IMR-90 (cell line): Measurements from ENCODE around the gene GPR158. TPM values are rescaled to one million over a fixed set of nuclear protein-coding genes. Genes with fewer than 3 reads are reported as not detected.

Source experiments
- ATAC-seq: fragments of 200-7000 bp; cut with Tn5 transposase; 2 replicates; pipeline ENCODE4 v1.9.1; 2020; ENCODE audit warnings: low read depth, mild to moderate bottlenecking, moderate library complexity
- BruUV-seq: library from RNA; stranded (reverse); fragments of 400-500 nt; replicated peaks from 2 replicates; lab custom pipeline; 2021; lab: Mats Ljungman, UMichigan
- CTCF ChIA-PET: fragments of 300-600 bp; formaldehyde crosslinking; extraction: SDS; loops from one replicate; lab custom pipeline; 2021; ENCODE audit warnings: antibody characterized with exemption; lab: Yijun Ruan, JAX
- POLR2A ChIA-PET: fragments of 300-600 bp; sonication (Branson Sonifier 250); formaldehyde crosslinking; loops from one replicate; lab custom pipeline; 2022; ENCODE audit warnings: antibody characterized with exemption; ENCODE audit not compliant: unreplicated experiment; lab: Charles Lee
- DNase-seq: peaks from one replicate; pipeline ENCODE4 v3.0.0; 2013
- H2AFZ ChIP-seq: replicated peaks from 2 replicates; pipeline ENCODE3; 2013; ENCODE audit warnings: low read length, mild to moderate bottlenecking; ENCODE audit not compliant: poor library complexity
- H2AK5ac ChIP-seq: 2 replicates; pipeline ENCODE4 v1.6.1; 2013; ENCODE audit warnings: low read depth, low read length, inconsistent platforms
- H2AK9ac ChIP-seq: replicated peaks from 2 replicates; pipeline ENCODE3; 2013; ENCODE audit warnings: mild to moderate bottlenecking, low read depth, low read length, moderate library complexity; ENCODE audit not compliant: poor library complexity
- H2BK120ac ChIP-seq: 2 replicates; pipeline ENCODE4 v1.6.1; 2013; ENCODE audit warnings: low read depth, low read length, inconsistent platforms
- H2BK15ac ChIP-seq: 3 replicates; pipeline ENCODE4 v1.6.1; 2013; ENCODE audit warnings: low read depth, low read length, inconsistent platforms
- H2BK20ac ChIP-seq: 2 replicates; pipeline ENCODE4 v1.6.1; 2013; ENCODE audit warnings: low read depth, mild to moderate bottlenecking, inconsistent platforms, low read length, moderate library complexity
- H2BK5ac ChIP-seq: 2 replicates; pipeline ENCODE4 v1.6.1; 2013; ENCODE audit warnings: mild to moderate bottlenecking, low read depth, low read length, inconsistent platforms; ENCODE audit not compliant: poor library complexity, severe bottlenecking
- H3K14ac ChIP-seq: replicated peaks from 2 replicates; pipeline ENCODE4 v1.6.1; 2013; ENCODE audit warnings: low read depth, low read length, inconsistent platforms
- H3K18ac ChIP-seq: 2 replicates; pipeline ENCODE4 v1.6.1; 2013; ENCODE audit warnings: low read depth, low read length, control low read depth
- H3K23ac ChIP-seq: 2 replicates; pipeline ENCODE4 v1.6.1; 2013; ENCODE audit warnings: low read depth, low read length, inconsistent platforms
- H3K27ac ChIP-seq: 2 replicates; pipeline ENCODE4 v1.5.1; 2013; ENCODE audit warnings: mild to moderate bottlenecking, control low read depth, low read length; ENCODE audit not compliant: insufficient read depth
- H3K27me3 ChIP-seq: 2 replicates; pipeline ENCODE4 v1.6.1; 2013; ENCODE audit warnings: low read length; ENCODE audit not compliant: control insufficient read depth, insufficient read depth
- H3K36me3 ChIP-seq: 2 replicates; pipeline ENCODE4 v1.6.1; 2013; ENCODE audit warnings: low read length, mixed read lengths; ENCODE audit not compliant: control insufficient read depth, insufficient read depth
- H3K4ac ChIP-seq: 2 replicates; pipeline ENCODE4 v1.6.1; 2013; ENCODE audit warnings: low read depth, low read length, inconsistent platforms
- H3K4me1 ChIP-seq: 2 replicates; pipeline ENCODE4 v1.6.1; 2013; ENCODE audit warnings: low read length, mixed read lengths; ENCODE audit not compliant: control insufficient read depth, insufficient read depth
- H3K4me2 ChIP-seq: 2 replicates; pipeline ENCODE4 v1.6.1; 2013; ENCODE audit warnings: low read depth, mild to moderate bottlenecking, control low read depth, low read length, moderate library complexity
- H3K4me3 ChIP-seq: 2 replicates; pipeline ENCODE4 v1.5.1; 2013; ENCODE audit warnings: low read depth, mild to moderate bottlenecking, control low read depth, low read length, moderate library complexity; ENCODE audit not compliant: insufficient read depth
- H3K56ac ChIP-seq: 2 replicates; pipeline ENCODE4 v1.6.1; 2013; ENCODE audit warnings: low read length, inconsistent platforms; ENCODE audit not compliant: insufficient read depth; ENCODE audit errors: extremely low read depth
- H3K79me1 ChIP-seq, 2 experiments: 2 replicates each; pipeline ENCODE4 v1.6.1; 2013; ENCODE audit warnings: low read length in 2 of 2, inconsistent platforms in 1 of 2, low read depth in 1 of 2
- H3K9ac ChIP-seq: 2 replicates; pipeline ENCODE4 v1.6.1; 2013; ENCODE audit warnings: low read depth, low read length, control low read depth
- H3K9me1 ChIP-seq: 2 replicates; pipeline ENCODE4 v1.6.1; 2013; ENCODE audit warnings: low read length, inconsistent platforms; ENCODE audit not compliant: insufficient read depth
- H3K9me3 ChIP-seq: 2 replicates; pipeline ENCODE4 v1.6.1; 2013; ENCODE audit warnings: low read length; ENCODE audit not compliant: control insufficient read depth, insufficient read depth
- H4K20me1 ChIP-seq: 2 replicates; pipeline ENCODE4 v1.6.1; 2013; ENCODE audit warnings: low read length, inconsistent platforms; ENCODE audit not compliant: insufficient read depth
- H4K5ac ChIP-seq: 2 replicates; pipeline ENCODE4 v1.6.1; 2013; ENCODE audit warnings: mild to moderate bottlenecking, low read depth, low read length, control low read depth
- H4K8ac ChIP-seq, 2 experiments: 2 replicates each; pipeline ENCODE4 v1.6.1; 2013; ENCODE audit warnings: low read depth in 2 of 2, low read length in 2 of 2, control low read depth in 1 of 2, inconsistent platforms in 1 of 2
- H4K91ac ChIP-seq: 2 replicates; pipeline ENCODE4 v1.6.1; 2013; ENCODE audit warnings: low read depth, low read length, inconsistent platforms; ENCODE audit not compliant: insufficient read depth
- BHLHE40 ChIP-seq: fragments of 150-350 bp; IDR thresholded peaks from 2 replicates; pipeline ENCODE4 v1.6.1; 2016; ENCODE audit warnings: mild to moderate bottlenecking, low read depth, low read length
- CEBPB ChIP-seq: IDR thresholded peaks from 2 replicates; pipeline ENCODE4 v1.6.1; 2012; ENCODE audit warnings: low read depth, low read length, improper control_type of control experiment
- CHD1 ChIP-seq: IDR thresholded peaks from 2 replicates; pipeline ENCODE4 v1.6.1; 2012; ENCODE audit warnings: low read depth, low read length, improper control_type of control experiment
- CTCF ChIP-seq: conservative IDR thresholded peaks from 2 replicates; pipeline ENCODE4 v1.5.1; 2012; ENCODE audit warnings: mild to moderate bottlenecking, low read depth, low read length, improper control_type of control experiment
- ELK1 ChIP-seq: fragments of 150-350 bp; IDR thresholded peaks from 2 replicates; pipeline ENCODE4 v1.6.1; 2016; ENCODE audit warnings: low read depth, mild to moderate bottlenecking, low read length, moderate library complexity, borderline replicate concordance
- FOS ChIP-seq: fragments of 150-350 bp; IDR thresholded peaks from 2 replicates; pipeline ENCODE4 v1.6.1; 2016; ENCODE audit warnings: low read depth, low read length
- MAFK ChIP-seq: IDR thresholded peaks from 2 replicates; pipeline ENCODE4 v1.6.1; 2012; ENCODE audit warnings: low read depth, low read length, improper control_type of control experiment
- MAZ ChIP-seq: IDR thresholded peaks from 2 replicates; pipeline ENCODE4 v1.6.1; 2012; ENCODE audit warnings: low read depth, mild to moderate bottlenecking, low read length, improper control_type of control experiment, moderate library complexity, borderline replicate concordance
- MXI1 ChIP-seq: IDR thresholded peaks from 2 replicates; pipeline ENCODE4 v1.6.1; 2012; ENCODE audit warnings: low read depth, mild to moderate bottlenecking, low read length, moderate library complexity, borderline replicate concordance
- NFE2L2 ChIP-seq: fragments of 150-350 bp; IDR thresholded peaks from 2 replicates; pipeline ENCODE4 v1.6.1; 2016; ENCODE audit warnings: low read depth, mild to moderate bottlenecking, low read length
- POLR2A ChIP-seq: IDR thresholded peaks from 2 replicates; pipeline ENCODE4 v1.6.1; 2012; ENCODE audit warnings: mild to moderate bottlenecking, low read depth, low read length
- RAD21 ChIP-seq: IDR thresholded peaks from 2 replicates; pipeline ENCODE4 v1.6.1; 2012; ENCODE audit warnings: low read length, improper control_type of control experiment
- RCOR1 ChIP-seq: IDR thresholded peaks from 2 replicates; pipeline ENCODE4 v1.6.1; 2012; ENCODE audit warnings: mild to moderate bottlenecking, low read length, improper control_type of control experiment; ENCODE audit not compliant: insufficient replicate concordance
- RFX5 ChIP-seq: IDR thresholded peaks from 2 replicates; pipeline ENCODE4 v1.8.0; 2012; ENCODE audit warnings: low read depth, mild to moderate bottlenecking, low read length, moderate library complexity
- SMC3 ChIP-seq: fragments of 150-350 bp; IDR thresholded peaks from 2 replicates; pipeline ENCODE4 v1.6.1; 2016; ENCODE audit warnings: low read depth, mild to moderate bottlenecking, antibody characterized with exemption, low read length, moderate library complexity
- USF2 ChIP-seq: fragments of 150-350 bp; IDR thresholded peaks from 2 replicates; pipeline ENCODE4 v1.6.1; 2017; ENCODE audit warnings: mild to moderate bottlenecking, antibody characterized with exemption, low read length, low read depth
- WGBS, 2 experiments: methylation state at CpG; one replicate each; pipeline versions ENCODE4 v1.1.5 to v1.1.7; 2013; ENCODE audit warnings: missing lambda C conversion rate in 2 of 2; ENCODE audit not compliant: insufficient read length in 1 of 2; ENCODE audit errors: extremely low coverage in 2 of 2; 5-methylcytosine and 5-hydroxymethylcytosine counted together
- dilution Hi-C: fragments of 300-500 bp; cut with HindIII; formaldehyde crosslinking; loops from one replicate; pipeline ENCODE4 v1.14.3; 2018; ENCODE audit warnings: low sequenced_read_pairs; ENCODE audit not compliant: unreplicated experiment
- in situ Hi-C: fragments of 300-500 bp; cut with MboI; formaldehyde crosslinking; loops from 3 replicates; pipeline ENCODE4 v1.14.3; 2019; ENCODE audit warnings: low sequenced_read_pairs, inconsistent platforms, mixed read lengths
- intact Hi-C: fragments of 100-400 bp; cut with micrococcal nuclease; formaldehyde crosslinking; loops from 2 replicates; pipeline ENCODE4 v1.10.0; 2022
- polyA plus RNA-seq, 3 experiments: library from polyadenylated mRNA; depleted of rRNA; stranded (reverse); fragments of >200 nt; gene quantifications; 2 replicates each; pipeline ENCODE4 v1.2.3, GENCODE V29; 2012; ENCODE audit warnings: low replicate concordance in 1 of 3
- total RNA-seq: library from RNA; depleted of rRNA; stranded (reverse); fragments of >200 nt; gene quantifications from 2 replicates; pipeline ENCODE4 v1.2.3, GENCODE V29; 2012

Gene GPR158
- total and polyA plus RNA-seq, 2 of the 4 experiments (the other 2 are of a cell fraction): not detected

- H4K5ac ChIP-seq: no peak overlapping the region
- ChIA-PET CTCF (no interaction called here), POLR2A (no interaction called here)
- no peak overlapping the region for H3K4me2 ChIP-seq
- H2BK5ac ChIP-seq: no peak overlapping the region
- H3K4me3 ChIP-seq: no peak overlapping the region
- H3K27me3 ChIP-seq: no peaks in the 10 kb centered on the region
- H4K91ac ChIP-seq: no peak overlapping the region
- H3K9me1 ChIP-seq: no peaks in the 10 kb centered on the region
- H3K4ac ChIP-seq: no peak overlapping the region
- H3K36me3 ChIP-seq: no peaks in the 10 kb centered on the region
- no peak overlapping the region for H3K27ac ChIP-seq
- no peak overlapping the region for H3K14ac ChIP-seq
- WGBS, 2 experiments: no CpG with 5 or more reads among the region's 3 CpGs
- no peaks in the 10 kb centered on the region for H3K79me1 ChIP-seq
- no peak overlapping the region for H3K56ac ChIP-seq
- no peak overlapping the region for H2BK15ac ChIP-seq
- in situ Hi-C loops: no loop called here
- H4K8ac ChIP-seq: no peak overlapping the region
- H3K23ac ChIP-seq: no peak overlapping the region
- dilution Hi-C loops: no loop called here
- no peak overlapping the region for H2BK120ac ChIP-seq
- peaks cover 4% of the 10 kb centered on the region; the same call in 1 of the 2 replicates for H3K9me3 ChIP-seq
- no peak overlapping the region for H3K18ac ChIP-seq
- ATAC-seq: no peak
- no TSS peak for BruUV-seq
- no peaks in the 10 kb centered on the region for H4K20me1 ChIP-seq
- H3K4me1 ChIP-seq: no peaks in the 10 kb centered on the region
- H2AFZ ChIP-seq: no peak overlapping the region
- intact Hi-C loops: no loop called here
- no peak overlapping the region for H2AK5ac ChIP-seq
- H2AK9ac ChIP-seq: no peak overlapping the region
- no peak overlapping the region for H3K9ac ChIP-seq
- TF ChIP-seq BHLHE40: no peak
- TF ChIP-seq SMC3: no peak
- no peak for TF ChIP-seq MXI1
- TF ChIP-seq MAZ: no peak
- no peak for TF ChIP-seq FOS
- TF ChIP-seq RCOR1: no peak
- TF ChIP-seq NFE2L2: no peak
- no peak for TF ChIP-seq CEBPB
- no peak for TF ChIP-seq ELK1
- no peak for TF ChIP-seq CTCF
- no peak for TF ChIP-seq RFX5
- TF ChIP-seq CHD1: no peak
- no peak for TF ChIP-seq POLR2A
- no peak for TF ChIP-seq MAFK
- TF ChIP-seq RAD21: no peak
- TF ChIP-seq USF2: no peak
- no peak overlapping the region for H2BK20ac ChIP-seq
- DNase-seq: no peak
Observed at GRCh38 chr10:25157650-25158049, 17.2 kb upstream of the GPR158 start.
